Measurements from ENCODE around the gene NRAP.

NRAP gene

GRCh38 chr10:113646336-113647201 is 17.3 kb downstream of the NRAP start:
- no peak for DNase-seq (ENCODE audit: insufficient read length, low spot score)
- TF ChIP-seq SPI1 (IDR thresholded peaks at IDR 0.05; ENCODE audit: low read depth, low read length) (no peak), POU2F2 (IDR thresholded peaks at IDR 0.05; ENCODE audit: low read depth, low read length) (no peak), TAF1 (IDR thresholded peaks at IDR 0.05; ENCODE audit: low read depth, low read length) (no peak), POLR2AphosphoS5 (IDR thresholded peaks at IDR 0.05; ENCODE audit: low read depth, low read length) (no peak), POLR2A (IDR thresholded peaks at IDR 0.05; ENCODE audit: low read depth, low read length) (no peak), PAX5 (IDR thresholded peaks at IDR 0.05; ENCODE audit: insufficient read depth, low read length, severe bottlenecking) (no peak)
- FAIRE-seq, result no peak

GRCh38 chr10:113644185-113645120 is 19.4 kb downstream of the NRAP start:
- DNase-seq (ENCODE audit: insufficient read length, low spot score), result no peak
- no peak for FAIRE-seq
- TF ChIP-seq TAF1 (IDR thresholded peaks at IDR 0.05; ENCODE audit: low read depth, low read length), result no peak
- no peak for TF ChIP-seq PAX5 (IDR thresholded peaks at IDR 0.05; ENCODE audit: insufficient read depth, low read length, severe bottlenecking)
- TF ChIP-seq POLR2AphosphoS5 (IDR thresholded peaks at IDR 0.05; ENCODE audit: low read depth, low read length), result no peak
- no peak for TF ChIP-seq POLR2A (IDR thresholded peaks at IDR 0.05; ENCODE audit: low read depth, low read length)
- no peak for TF ChIP-seq POU2F2 (IDR thresholded peaks at IDR 0.05; ENCODE audit: low read depth, low read length)
- no peak for TF ChIP-seq SPI1 (IDR thresholded peaks at IDR 0.05; ENCODE audit: low read depth, low read length)

DNA sequence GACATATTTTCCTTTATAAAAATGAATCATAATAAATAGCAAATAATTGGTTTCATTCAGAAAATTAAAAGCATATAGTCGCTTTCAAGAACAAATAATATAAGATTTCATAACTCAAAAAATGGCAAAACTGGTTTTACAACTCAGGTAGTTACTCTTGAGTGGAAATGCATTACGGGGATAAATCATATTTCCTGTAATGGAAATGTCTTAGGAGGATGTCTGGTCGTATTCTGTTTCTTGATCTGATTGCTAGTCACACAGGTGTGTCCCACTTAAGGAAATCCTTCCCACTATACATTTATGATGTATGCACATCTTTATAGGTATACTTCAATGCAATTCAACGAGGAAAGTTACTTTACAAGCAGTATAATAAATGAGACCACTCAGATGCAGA is 20.7 kb downstream of the NRAP start:
- FAIRE-seq (no peak), DNase-seq (ENCODE audit: insufficient read length, low spot score) (no peak)
- TF ChIP-seq POLR2AphosphoS5 (IDR thresholded peaks at IDR 0.05; ENCODE audit: low read depth, low read length), result no peak
- TF ChIP-seq POLR2A (IDR thresholded peaks at IDR 0.05; ENCODE audit: low read depth, low read length), result no peak
- TF ChIP-seq PAX5 (IDR thresholded peaks at IDR 0.05; ENCODE audit: insufficient read depth, low read length, severe bottlenecking), result no peak
- TF ChIP-seq SPI1 (IDR thresholded peaks at IDR 0.05; ENCODE audit: low read depth, low read length), result no peak
- no peak for TF ChIP-seq POU2F2 (IDR thresholded peaks at IDR 0.05; ENCODE audit: low read depth, low read length)

GRCh38 chr10:113641702-113642101 is 22.1 kb downstream of the NRAP start:
- TF ChIP-seq PAX5 (IDR thresholded peaks at IDR 0.05; ENCODE audit: insufficient read depth, low read length, severe bottlenecking) (no peak), POLR2AphosphoS5 (IDR thresholded peaks at IDR 0.05; ENCODE audit: low read depth, low read length) (no peak), TAF1 (IDR thresholded peaks at IDR 0.05; ENCODE audit: low read depth, low read length) (no peak), POU2F2 (IDR thresholded peaks at IDR 0.05; ENCODE audit: low read depth, low read length) (no peak), POLR2A (IDR thresholded peaks at IDR 0.05; ENCODE audit: low read depth, low read length) (no peak), SPI1 (IDR thresholded peaks at IDR 0.05; ENCODE audit: low read depth, low read length) (no peak)
- no peak for FAIRE-seq

GRCh38 chr10:113639966-113640365 is 23.9 kb downstream of the NRAP start:
- no peak for FAIRE-seq
- TF ChIP-seq POU2F2 (IDR thresholded peaks at IDR 0.05; ENCODE audit: low read depth, low read length) (no peak), SPI1 (IDR thresholded peaks at IDR 0.05; ENCODE audit: low read depth, low read length) (no peak), POLR2A (IDR thresholded peaks at IDR 0.05; ENCODE audit: low read depth, low read length) (no peak), POLR2AphosphoS5 (IDR thresholded peaks at IDR 0.05; ENCODE audit: low read depth, low read length) (no peak), PAX5 (IDR thresholded peaks at IDR 0.05; ENCODE audit: insufficient read depth, low read length, severe bottlenecking) (no peak), TAF1 (IDR thresholded peaks at IDR 0.05; ENCODE audit: low read depth, low read length) (no peak)
- DNase-seq (ENCODE audit: insufficient read length, low spot score), result no peak

More at GRCh38 chr10:113641702-113642101, 22.1 kb downstream of the NRAP start:
- no peak for DNase-seq (ENCODE audit: insufficient read length, low spot score)

DNA sequence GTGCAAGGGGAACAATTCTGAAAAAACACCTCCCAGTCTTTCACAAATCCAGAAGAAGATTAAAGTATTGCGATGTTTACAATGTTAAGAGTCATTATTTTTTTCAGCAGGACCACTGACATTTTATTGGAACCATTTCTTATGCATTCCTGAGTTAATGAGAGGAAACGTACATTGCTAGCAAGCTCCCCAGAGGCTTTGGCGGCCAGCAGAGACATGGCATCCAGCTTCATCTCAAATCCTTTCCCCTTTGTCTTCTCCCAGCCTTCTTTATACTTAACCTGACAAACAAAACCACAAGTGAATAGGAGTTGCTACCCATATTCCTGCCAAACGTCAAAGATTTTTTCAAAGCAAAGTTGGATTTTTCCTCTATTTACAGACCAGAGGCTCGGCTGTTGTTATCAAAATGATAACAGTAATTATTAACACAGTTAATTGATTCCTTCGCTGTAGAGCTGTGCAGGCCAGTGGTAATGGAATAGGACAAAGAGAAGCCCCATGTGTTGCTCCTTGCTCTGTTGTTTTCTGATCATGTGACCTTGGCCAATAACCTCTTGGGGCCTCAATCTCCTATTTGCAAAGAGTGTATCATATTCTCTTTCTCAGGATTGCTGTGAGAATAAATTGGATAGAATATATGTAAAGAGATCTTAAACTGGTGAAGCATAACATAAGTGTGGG is 32.0 kb downstream of the NRAP start:
- DNase-seq (ENCODE audit: insufficient read length, low spot score) (no peak), FAIRE-seq (no peak)
- no peak for TF ChIP-seq POLR2A (IDR thresholded peaks at IDR 0.05; ENCODE audit: low read depth, low read length)
- TF ChIP-seq POU2F2 (IDR thresholded peaks at IDR 0.05; ENCODE audit: low read depth, low read length), result no peak
- TF ChIP-seq SPI1 (IDR thresholded peaks at IDR 0.05; ENCODE audit: low read depth, low read length), result no peak
- no peak for TF ChIP-seq POLR2AphosphoS5 (IDR thresholded peaks at IDR 0.05; ENCODE audit: low read depth, low read length)
- no peak for TF ChIP-seq TAF1 (IDR thresholded peaks at IDR 0.05; ENCODE audit: low read depth, low read length)
- TF ChIP-seq PAX5 (IDR thresholded peaks at IDR 0.05; ENCODE audit: insufficient read depth, low read length, severe bottlenecking), result no peak

GRCh38 chr10:113630929-113631533 is 32.8 kb downstream of the NRAP start:
- DNase-seq (ENCODE audit: insufficient read length, low spot score) (no peak), FAIRE-seq (no peak)
- no peak for TF ChIP-seq SPI1 (IDR thresholded peaks at IDR 0.05; ENCODE audit: low read depth, low read length)
- TF ChIP-seq POLR2A (IDR thresholded peaks at IDR 0.05; ENCODE audit: low read depth, low read length), result no peak
- TF ChIP-seq POU2F2 (IDR thresholded peaks at IDR 0.05; ENCODE audit: low read depth, low read length), result no peak
- no peak for TF ChIP-seq TAF1 (IDR thresholded peaks at IDR 0.05; ENCODE audit: low read depth, low read length)
- no peak for TF ChIP-seq PAX5 (IDR thresholded peaks at IDR 0.05; ENCODE audit: insufficient read depth, low read length, severe bottlenecking)
- TF ChIP-seq POLR2AphosphoS5 (IDR thresholded peaks at IDR 0.05; ENCODE audit: low read depth, low read length), result no peak

DNA sequence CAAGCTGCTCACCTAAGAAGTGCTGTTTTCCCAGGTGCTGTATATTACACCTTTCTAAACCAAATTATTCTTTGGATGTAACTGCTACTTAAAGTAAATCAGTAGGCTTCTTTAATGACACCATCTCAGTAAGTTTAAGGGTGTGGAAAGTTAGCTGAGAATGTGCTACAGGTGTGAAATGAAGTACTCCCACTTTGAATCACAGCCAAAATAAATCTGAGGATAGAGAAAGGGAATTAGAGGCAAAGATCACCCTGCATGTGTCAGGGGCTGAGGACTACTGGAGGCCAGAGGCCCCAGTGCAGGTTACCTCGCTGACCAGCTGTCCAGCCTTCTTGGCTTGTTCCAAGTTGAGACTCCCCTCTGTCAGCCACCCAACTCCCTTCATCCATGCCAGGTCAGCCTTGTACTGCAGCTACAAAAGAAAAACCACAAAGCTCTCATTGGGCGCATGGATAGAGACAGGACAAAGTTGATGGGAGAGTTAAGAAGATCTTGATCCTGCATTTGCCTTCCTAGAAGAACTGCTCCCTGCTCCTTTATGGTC is 35.2 kb downstream of the NRAP start:
- TF ChIP-seq POLR2A (IDR thresholded peaks at IDR 0.05; ENCODE audit: low read depth, low read length) (no peak), POLR2AphosphoS5 (IDR thresholded peaks at IDR 0.05; ENCODE audit: low read depth, low read length) (no peak), POU2F2 (IDR thresholded peaks at IDR 0.05; ENCODE audit: low read depth, low read length) (no peak), PAX5 (IDR thresholded peaks at IDR 0.05; ENCODE audit: insufficient read depth, low read length, severe bottlenecking) (no peak), TAF1 (IDR thresholded peaks at IDR 0.05; ENCODE audit: low read depth, low read length) (no peak), SPI1 (IDR thresholded peaks at IDR 0.05; ENCODE audit: low read depth, low read length) (no peak)
- DNase-seq (ENCODE audit: insufficient read length, low spot score), result no peak
- no peak for FAIRE-seq
